Activated CD4-positive, CD25-positive, alpha-beta regulatory T cell treated with anti-CD3 and anti-CD28 coated beads, Interleukin-2, amount 50 U/mL, for 24 hours (primary cell): ENCODE measurements around the gene MPEG1.

Experiments used
- ATAC-seq, 2 donors: fragments of 150-1000 bp; cut with Tn5 transposase; one replicate each; pipeline ENCODE4 v1.10.0; 2021; ENCODE audit warnings: mild to moderate bottlenecking in 1 of 2, moderate library complexity in 1 of 2

MPEG1 gene

GRCh38 chr11:59187035-59187434 lies 25.7 kb downstream of the MPEG1 start:
- ATAC-seq: no peak

GRCh38 chr11:59186130-59186594 lies 26.6 kb downstream of the MPEG1 start:
- peak; percentile 33 to 61 for ATAC-seq

- no peak for ATAC-seq
These were observed 27.3 kb downstream of the MPEG1 start for GRCh38 chr11:59185386-59185945.

- no peak for ATAC-seq
These were observed 27.9 kb downstream of the MPEG1 start for GRCh38 chr11:59184691-59185339.

- ATAC-seq: no peak
These were observed 29.0 kb downstream of the MPEG1 start for GRCh38 chr11:59183771-59184170.

- ATAC-seq: no peak
These were observed 30.1 kb downstream of the MPEG1 start for GRCh38 chr11:59182457-59183151.

GRCh38 chr11:59181746-59182456 lies 30.8 kb downstream of the MPEG1 start:
- ATAC-seq: no peak

- no peak for ATAC-seq
These were observed 31.8 kb downstream of the MPEG1 start for GRCh38 chr11:59180907-59181306.

- ATAC-seq: no peak
These were observed 32.5 kb downstream of the MPEG1 start for GRCh38 chr11:59180168-59180776.

GRCh38 chr11:59179121-59179520 lies 33.6 kb downstream of the MPEG1 start:
- ATAC-seq: no peak

GRCh38 chr11:59178402-59178801 lies 34.3 kb downstream of the MPEG1 start:
- ATAC-seq: no peak

- ATAC-seq: no peak
These were observed 36.4 kb downstream of the MPEG1 start for GRCh38 chr11:59176330-59176729.

- ATAC-seq: no peak
These were observed 37.6 kb downstream of the MPEG1 start for GRCh38 chr11:59175091-59175501.

GRCh38 chr11:59174664-59175033 lies 38.1 kb downstream of the MPEG1 start:
- ATAC-seq: no peak

- no peak for ATAC-seq
These were observed 38.6 kb downstream of the MPEG1 start for GRCh38 chr11:59173964-59174663.

- ATAC-seq: no peak
These were observed 39.4 kb downstream of the MPEG1 start for GRCh38 chr11:59173080-59173963.

- peak in 1 of 2 donors; percentile 9 for ATAC-seq
These were observed 40.2 kb downstream of the MPEG1 start for GRCh38 chr11:59172345-59173079.

- peak; percentile 86 to 90 for ATAC-seq
These were observed 41.0 kb downstream of the MPEG1 start, which contains the start of gene DTX4 for GRCh38 chr11:59171508-59172322. TSS of gene DTX4 (plus strand) at chr11:59172132. CDS start at chr11:59172596, 464 bp downstream.

GRCh38 chr11:59164028-59164427 lies 48.7 kb downstream of the MPEG1 start:
- no peak for ATAC-seq
